HUDEP-2 (cell line): Measurements from ENCODE around the gene ERP27.
A peak's percentile ranks its signal among the peaks of the same experiment; 100 is the strongest.

Experiments used
- DNase-seq, 76 experiments: peaks; one replicate each; lab custom pipeline; 2025; ENCODE audit not compliant: unreplicated experiment in 76 of 76; lab: John Stamatoyannopoulos, UW

The ERP27 gene

DNA sequence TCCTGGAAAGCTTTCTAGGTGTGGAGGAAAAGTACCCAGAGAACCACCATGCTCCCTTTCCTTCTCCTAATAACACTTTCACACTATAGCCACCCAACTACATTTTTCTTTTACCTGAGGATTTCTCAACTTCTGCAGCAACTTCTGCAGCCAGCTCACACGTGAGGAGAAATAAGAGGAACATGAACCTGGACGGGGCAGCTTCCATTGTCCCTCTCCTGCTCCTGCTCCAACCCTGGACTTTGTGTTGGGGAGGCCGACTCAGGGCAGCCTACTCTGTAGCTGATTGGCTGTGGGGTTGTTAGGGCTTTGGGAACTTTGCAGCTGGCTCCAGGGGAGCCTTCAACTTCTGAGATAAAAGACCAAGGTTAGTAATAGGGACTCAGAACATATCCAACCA, at the start of gene ERP27:
Gene ERP27 (minus strand): TSS at position 237 of the 400 bp plus-strand sequence. CDS start 29 bp downstream, at position 208.
- DNase-seq = no peak

DNA sequence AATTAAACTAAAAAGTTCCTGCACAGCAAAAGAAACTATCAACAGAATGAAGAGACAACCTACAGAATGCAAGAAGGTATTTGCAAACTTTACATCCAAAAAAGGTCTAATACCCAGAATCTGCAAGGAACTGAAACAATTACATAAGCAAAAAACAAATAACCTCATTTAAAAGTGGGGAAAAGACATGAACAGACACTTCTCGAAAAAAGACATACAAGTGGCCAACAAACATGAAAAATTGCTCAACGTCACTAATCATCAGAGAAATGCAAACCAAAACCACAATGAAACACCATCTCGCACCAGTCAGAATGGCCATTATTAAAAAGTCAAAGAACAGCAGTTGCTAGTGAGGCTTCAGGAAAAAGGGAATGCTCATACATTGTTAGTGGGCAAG, 49.7 kb upstream of the ERP27 start:
- no peak for DNase-seq

DNA sequence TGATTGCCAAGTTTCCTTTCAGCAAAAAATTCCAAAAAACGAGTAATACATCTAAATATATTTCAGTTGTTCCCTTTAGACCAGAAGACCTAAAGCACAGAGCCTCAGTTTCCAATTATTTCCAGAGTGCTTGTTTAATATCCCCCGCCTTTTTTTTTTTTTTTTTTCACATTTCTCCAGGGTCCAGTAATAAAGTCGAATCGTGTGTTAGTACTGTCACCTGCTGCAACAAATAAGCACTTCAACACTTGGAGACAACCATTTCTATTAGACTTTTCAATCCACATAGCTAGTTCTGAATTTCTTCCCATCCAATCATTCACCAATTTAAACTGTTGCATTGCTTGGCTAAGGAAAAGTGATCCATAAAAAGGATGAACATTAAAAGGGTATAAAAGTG, 48.1 kb upstream of the ERP27 start:
- DNase-seq = no peak

DNA sequence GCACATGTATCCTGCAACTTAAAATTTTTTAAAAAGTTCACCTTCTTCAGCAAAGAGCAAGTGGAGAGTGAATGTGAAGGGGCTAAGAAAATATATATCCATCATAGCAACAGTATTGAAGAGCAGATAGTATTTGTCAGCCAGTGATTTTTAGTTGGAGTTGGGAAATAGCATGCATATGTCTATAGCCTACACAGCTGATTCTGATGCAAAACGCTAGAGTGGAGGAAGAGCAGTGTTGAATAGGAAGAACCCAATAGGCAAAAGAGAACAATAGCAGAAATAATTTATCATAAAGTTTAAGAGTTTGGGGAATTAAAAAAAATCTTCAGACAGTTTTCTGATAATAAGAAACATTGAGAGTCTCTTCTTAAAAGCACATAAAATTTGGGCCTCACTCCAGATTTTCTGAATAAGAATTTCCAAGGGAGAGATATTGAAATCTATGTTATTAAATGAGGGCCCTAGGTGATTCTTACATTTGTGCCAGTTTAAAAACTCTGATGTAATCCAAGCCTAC, 46.5 kb upstream of the ERP27 start:
- no peak for DNase-seq

DNA sequence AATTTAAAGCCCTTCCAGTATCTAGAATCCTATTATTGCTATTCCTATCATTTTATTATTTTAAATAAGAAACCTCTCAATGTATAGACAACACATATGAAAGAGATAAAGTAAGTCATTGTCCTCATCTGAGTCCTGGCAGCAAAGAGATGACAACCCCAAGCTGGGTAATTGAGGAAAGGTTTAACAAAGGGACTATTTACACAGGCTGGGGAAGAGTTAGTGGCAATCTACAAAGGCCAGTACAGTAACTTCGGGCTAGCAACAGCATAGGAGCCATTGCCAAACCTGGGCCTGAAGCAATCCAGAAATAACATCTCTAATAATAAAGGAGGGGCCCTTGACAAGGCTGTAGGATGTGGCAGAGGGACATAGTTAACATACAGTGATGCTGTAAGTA, 45.7 kb upstream of the ERP27 start:
- DNase-seq = no peak

DNA sequence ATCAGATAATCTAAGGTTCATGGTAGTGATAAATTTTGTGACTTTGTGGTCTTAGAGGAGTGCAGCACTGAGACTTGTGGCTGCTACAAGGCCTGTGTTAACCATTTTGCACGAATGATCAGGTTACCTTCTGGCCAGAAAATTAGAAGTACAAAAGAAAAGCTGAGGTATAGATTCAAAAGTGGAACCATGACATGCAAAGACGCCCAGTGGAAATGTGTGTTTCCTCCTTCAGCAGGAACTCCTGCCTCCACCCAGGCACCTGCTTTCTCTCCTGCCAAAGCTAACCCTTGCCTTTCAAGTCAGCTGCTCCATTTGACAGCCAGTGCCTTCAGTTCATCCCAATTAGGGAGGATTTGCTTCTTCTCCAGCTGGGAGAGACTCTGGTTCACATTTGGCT, 44.7 kb upstream of the ERP27 start:
- no peak for DNase-seq

DNA sequence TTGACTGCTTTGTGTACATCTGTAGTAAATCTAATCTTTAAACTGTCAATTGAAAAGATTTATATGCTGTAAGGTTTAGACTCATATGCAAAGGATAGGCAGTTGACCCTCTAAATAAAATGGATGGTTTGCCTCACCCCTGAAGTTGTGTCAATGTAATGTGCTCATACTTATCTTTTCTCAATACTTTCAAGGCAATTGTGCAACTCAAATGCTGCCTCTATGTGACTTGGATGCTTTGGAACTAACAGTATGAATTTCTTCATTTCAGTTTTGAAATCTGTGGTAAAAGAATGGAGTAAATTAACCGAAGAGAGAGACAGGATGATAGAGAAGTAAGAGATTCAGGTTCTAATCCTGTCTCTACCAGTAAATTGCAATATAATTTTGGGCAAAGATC, 44.2 kb upstream of the ERP27 start:
- no peak for DNase-seq

DNA sequence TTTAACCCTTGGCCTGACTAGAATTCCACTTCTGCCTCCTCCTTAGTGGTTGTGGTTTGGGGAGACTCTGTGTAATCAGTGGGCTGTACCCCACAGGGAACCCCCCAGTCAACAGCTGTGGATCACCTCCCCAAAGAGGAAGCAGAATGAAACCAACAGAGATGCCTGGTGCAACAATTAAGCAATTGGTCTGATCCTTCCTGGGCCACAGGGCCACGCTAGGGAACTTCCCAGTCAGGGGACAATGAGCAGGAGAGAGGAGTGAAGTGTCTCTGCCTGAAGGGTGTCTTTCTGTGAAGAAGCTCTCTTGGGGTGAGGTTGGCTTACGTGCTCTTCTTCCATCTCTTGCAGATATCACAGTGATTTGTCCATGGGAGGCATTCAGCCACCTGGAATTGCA, 42.7 kb upstream of the ERP27 start:
- no peak for DNase-seq

DNA sequence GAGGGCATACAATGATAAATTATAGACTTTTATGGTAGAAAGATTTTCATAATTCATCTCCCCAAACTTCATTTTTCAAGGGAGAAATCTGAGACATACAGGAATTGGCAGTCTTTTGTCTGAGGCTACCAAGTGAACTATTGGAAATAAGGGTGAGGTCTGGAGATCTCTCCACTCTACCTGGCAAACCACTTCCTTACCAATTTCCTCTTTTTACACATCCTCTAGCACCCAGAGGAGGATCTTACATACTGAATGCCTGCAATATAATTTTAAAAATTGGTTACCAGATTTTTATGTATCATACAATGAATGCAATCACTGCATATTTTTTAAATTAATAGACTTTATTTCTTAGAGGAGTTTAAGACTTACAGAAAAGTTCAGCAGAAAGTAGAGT, 41.1 kb upstream of the ERP27 start:
- DNase-seq = no peak

DNA sequence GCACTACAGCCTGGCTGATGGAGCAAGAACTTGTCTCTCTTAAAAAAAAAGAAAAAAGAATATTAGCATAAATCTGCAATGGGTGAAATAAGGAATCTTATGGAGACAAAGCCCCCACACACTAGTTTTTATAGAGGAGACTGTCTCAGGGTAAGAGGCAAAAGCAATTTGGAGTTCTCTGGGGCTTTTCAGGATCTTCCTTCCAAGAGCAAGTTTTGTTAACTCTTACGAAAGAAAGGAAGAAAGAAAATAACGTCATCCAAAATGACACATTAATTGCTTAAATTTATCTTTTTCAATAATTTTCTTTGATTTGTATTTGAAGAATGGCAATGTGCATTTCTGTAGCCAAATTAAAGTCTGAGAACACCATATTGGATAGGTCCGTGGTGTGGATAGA, 38.3 kb upstream of the ERP27 start:
- DNase-seq = no peak

DNA sequence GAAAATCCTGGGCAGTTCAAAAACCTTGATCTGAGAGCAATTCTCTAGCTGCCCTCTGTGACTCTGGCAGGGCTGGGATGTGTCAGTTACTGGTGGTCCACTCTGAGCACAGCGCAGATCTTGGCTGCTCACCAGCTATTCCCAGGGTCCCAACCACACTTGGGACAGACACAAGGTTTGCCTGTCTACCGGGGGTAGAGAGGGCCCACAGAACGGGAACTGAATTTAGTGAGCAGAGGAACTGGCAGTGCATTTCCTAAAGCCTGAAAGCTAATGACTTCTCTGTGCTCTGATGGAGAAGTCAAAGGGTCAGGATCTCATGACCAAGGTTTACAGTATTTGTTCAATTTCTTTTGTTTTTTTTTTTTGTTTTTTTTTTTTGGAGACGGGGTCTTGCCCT, 37.1 kb upstream of the ERP27 start:
- DNase-seq = no peak

DNA sequence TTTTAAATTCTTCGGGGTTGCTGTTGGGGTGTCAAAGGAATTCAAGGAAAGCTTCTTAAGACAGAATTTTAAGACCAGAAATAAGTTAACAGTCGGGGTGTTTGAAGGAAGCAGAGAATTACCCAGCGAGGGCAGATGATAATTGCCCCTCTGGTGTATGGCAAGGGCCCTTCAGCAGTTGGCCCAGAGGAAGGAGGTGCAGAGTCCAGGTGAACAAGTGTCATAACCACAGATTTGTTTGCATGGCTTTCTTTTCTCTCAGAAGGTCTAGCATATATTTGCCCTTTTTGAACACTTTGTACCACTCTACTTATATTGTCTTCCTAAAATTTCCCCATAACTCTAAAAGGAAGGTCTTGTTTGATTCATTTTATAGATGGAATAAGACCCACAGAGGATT, 36.3 kb upstream of the ERP27 start:
- no peak for DNase-seq

DNA sequence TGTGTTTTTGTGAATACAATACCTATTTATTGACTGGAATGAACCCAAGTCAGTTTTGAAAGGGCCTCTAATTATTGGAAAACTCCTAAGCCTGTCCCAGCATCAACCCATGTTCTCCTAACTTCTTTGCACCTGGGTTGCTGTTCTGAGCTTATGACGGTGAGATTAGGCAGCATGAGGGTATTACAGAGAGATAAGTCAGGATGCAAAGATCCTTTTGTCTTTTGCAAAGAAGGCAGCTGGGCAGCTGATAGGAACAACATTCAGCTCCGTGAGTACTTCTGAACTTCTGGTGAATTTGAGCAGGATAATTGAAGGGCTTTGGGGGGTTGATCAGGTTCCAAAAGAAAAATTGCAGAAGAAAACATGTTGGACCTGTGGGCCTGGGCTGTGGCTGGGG, 34.5 kb upstream of the ERP27 start, which contains the start of gene PDE6H:
Gene PDE6H (plus strand): TSS at position 227 of the 400 bp plus-strand sequence. CDS start 4,971 bp downstream, outside the sequence.
- no peak for DNase-seq

DNA sequence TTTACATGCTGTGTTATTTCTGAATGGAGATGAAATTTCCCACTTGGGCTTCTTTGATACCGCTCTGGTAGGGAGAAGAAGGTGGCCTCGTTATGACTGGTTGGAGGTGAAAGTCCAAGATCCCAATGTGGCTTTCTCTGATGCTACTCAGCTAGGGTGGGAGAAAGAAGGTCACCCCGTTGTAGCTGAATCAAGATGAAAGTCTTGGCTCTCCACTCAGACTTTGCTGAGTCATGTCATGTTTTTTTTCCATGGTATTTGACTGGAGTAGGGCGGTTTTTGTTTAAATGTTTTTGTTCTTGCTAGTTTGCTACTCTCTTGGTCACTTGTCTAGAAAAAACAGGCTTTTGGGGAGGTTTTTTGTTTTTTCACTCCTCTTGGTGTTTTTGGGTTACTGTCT, 32.1 kb upstream of the ERP27 start:
- peak in 2 of 76 experiments; percentile 11 to 15 for DNase-seq

DNA sequence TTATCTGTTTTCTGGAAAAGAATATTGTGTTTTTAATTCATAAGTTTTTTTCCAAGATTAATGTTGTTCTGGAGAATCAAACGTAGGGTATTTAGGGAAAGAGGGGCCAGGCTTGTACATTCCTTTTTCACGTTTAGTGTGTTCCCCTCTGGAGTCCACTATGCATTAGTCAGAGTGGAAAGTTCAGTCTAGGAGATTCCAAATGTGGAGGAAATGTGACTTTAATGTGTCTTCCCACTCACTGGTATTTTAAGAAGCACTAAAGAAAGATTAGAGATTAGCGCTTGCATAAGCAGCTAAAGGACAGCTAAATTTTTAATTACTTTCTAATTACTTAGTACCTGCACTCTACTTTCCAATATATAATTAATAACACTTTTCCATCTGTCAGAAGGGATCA, 30.1 kb upstream of the ERP27 start:
- DNase-seq = no peak

DNA sequence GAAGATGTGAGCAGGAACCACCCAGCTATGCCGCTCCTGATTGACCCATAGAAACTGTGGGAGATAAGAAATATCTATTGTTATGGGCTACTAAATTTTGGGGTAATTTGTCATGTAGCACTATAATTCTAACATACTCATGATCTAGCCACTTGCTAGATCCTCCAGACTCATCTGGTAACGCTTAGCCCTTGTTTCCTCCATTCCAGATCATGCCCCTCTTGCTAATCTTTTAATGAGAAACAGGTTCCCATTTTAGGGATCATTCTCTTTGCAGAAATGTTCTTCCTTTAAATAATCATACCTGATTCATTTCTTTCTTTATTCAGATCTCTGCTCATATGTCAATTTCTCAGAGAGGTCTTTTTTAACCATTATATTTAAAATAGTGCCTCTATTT, 26.9 kb upstream of the ERP27 start:
- no peak for DNase-seq

DNA sequence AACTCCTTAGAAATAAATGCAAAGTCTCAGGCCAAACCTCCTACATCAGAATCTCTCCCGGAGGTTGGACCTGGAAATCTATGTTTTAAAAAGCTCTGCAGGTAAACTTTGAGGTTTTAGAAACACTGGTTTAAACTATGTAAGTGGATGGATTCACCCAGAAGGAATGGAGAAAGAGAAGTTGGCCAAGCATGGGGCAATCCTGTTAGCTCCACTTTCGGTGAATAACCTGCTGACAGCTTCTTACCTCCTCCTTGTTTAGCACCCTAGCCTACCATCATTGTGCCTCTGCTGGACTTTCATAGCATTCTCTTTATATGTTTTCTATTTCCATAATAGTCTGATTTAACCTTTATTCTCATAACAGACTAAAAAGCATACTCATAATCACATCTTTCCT, 26.1 kb upstream of the ERP27 start:
- DNase-seq = no peak

DNA sequence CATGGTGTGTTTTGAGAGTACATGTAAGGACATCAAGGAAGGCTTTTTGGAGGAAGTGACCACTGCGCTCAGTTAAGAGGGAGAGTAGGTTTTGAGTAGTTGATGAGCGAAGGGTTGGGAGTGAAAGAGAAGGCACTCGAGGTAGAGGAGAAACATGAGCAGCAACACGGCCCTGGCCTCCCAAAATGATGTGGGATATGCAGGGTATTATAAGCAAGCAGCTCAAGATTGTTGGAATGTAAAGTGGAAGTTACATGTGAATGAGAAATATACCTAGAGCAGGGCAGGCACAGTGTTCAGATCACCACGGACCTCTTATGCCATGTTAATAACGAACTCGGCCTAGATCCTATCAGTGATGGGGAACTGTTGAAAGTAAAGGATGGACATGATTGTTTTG, 25.2 kb upstream of the ERP27 start:
- no peak for DNase-seq

DNA sequence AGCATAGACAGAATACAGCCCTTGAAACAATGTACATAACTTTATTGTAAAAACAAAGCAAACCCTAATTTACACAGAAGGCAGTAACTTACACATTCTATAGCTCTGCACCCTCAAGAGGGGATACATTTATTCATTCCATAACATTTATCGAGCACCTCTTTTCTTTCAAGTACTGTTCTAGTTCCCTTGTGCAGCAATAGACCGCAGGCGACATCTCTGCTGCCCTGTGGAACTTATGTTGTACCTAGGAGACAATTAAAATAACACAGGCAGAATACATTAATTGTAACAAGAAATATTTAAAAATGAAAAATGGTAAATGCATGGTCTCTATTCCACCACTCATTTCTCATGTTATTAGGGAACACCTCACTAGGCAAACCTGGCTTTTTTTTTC, 24.5 kb upstream of the ERP27 start:
- DNase-seq = no peak

DNA sequence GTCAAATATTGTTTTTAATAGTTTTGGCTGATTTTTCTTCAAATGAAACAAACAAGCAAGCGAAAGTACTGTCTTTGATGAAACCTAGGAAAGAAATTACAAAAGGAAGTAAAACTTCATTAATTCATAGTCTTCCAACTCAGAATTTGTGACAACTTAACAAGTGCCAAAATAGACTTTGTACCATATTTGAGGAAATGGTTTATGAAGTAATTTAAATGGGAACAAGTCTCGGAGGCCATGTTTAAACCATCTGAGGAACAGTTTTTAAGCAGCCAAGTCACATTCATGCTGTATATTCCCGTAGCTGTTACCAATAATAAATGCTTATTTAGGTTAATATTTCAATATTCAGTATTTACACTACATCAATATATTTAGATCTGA, 23.8 kb upstream of the ERP27 start:
- DNase-seq = peak in 3 of 76 experiments; percentile 15 to 51 (median 49)

DNA sequence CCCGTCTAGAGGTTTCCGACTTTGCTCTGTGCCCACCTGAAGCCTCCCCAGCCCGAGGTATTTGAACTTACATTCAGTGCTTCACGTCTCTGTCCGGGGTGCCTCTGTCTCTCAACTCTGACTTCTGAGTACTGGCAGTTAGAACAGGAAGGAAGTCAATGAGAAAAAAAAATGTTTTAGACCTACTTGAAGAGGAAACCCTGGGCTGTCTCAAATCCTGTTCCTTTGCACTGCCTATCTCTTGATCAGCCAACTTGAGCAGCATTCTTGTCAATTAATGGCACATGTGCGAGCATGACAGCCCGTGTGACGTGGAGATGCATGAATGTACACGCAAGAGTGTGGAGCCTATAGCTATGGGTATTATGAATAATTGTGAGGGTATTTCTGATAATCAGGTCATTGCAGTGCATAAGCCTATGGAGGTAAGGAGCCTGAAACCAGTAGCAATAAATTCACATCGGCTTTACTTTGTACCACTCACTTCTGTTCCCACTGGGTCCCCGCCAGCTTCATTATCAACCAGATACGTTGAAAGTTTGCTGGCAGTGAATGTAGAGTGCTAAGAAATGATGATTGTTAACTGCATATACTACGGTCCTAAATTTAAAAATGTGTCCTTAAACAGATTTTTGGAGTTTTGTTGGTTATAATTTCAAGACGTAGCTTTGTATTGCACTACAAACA, 23.3 kb upstream of the ERP27 start, which contains the start of gene ARHGDIB:
Gene ARHGDIB (minus strand): TSS at position 136 of the 687 bp plus-strand sequence. CDS start 10,889 bp downstream, outside the sequence.
- peak in 68 of 76 experiments; percentile 10 to 81 (median 46) for DNase-seq
